ENCODE measurements around the gene ST7. TPM values are rescaled to one million over a fixed set of nuclear protein-coding genes. Genes with fewer than 3 reads are reported as not detected.
A peak's percentile ranks its signal among the peaks of the same experiment; 100 is the strongest.

ST7 gene
- total RNA-seq, 1 donor from 2014 or later: 8.3 TPM

DNA sequence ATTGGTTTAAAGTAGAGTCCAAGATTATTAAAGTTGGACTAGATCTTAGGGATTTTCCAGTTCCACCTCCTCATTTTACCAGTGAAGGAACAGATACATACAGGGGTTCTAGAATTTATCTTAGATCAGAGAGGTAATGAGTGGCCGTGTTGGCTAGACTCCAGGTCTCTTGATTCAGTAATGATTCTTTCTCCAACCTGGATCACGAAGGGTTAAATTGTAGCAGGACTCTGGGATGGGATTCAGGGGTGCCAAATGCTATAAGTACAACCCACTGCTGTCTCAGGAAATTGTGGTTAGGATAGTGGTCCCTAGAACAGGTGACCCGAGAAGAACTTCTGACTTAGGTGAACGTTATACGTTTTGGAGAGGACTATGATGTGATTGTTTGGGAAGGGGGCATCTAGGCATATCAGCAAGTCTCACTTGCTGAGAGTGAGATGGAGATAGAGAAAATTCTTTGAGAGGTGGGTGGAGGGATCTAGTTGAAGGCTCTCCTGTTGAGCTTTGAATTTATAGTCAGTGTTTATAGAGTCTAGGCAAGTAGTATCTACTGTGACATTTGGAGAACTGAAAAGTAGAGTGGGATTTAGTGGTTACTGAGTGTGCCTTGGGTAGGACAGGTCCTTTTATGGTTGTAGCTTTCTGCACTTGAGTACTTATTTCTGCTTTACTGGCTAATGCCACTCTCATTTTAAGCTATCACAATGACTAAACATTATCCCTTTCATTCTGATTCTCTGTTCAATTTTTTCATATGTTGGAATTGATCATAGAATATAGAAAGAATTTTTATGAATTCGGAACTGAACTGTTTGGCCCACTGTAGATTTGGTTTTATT lies 58.3 kb downstream of the ST7 start:
- Mint-ChIP-seq H3K36me3 (ENCODE audit: low read depth) (no peaks in the 10 kb centered on the region), H3K4me1 (peaks cover 58% of the 10 kb centered on the region), H3K27me3 (peaks cover 3% of the 10 kb centered on the region), H3K27ac (peak overlapping the region; percentile 64), H3K9me3 (no peaks in the 10 kb centered on the region), H3K4me3 (peak overlapping the region; percentile 30)
- TF ChIP-seq, protein P1, sequence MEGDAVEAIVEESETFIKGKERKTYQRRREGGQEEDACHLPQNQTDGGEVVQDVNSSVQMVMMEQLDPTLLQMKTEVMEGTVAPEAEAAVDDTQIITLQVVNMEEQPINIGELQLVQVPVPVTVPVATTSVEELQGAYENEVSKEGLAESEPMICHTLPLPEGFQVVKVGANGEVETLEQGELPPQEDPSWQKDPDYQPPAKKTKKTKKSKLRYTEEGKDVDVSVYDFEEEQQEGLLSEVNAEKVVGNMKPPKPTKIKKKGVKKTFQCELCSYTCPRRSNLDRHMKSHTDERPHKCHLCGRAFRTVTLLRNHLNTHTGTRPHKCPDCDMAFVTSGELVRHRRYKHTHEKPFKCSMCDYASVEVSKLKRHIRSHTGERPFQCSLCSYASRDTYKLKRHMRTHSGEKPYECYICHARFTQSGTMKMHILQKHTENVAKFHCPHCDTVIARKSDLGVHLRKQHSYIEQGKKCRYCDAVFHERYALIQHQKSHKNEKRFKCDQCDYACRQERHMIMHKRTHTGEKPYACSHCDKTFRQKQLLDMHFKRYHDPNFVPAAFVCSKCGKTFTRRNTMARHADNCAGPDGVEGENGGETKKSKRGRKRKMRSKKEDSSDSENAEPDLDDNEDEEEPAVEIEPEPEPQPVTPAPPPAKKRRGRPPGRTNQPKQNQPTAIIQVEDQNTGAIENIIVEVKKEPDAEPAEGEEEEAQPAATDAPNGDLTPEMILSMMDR (IDR thresholded peaks at IDR 0.05): no peak
- peak; percentile 89 for ATAC-seq (ENCODE audit: low read depth)
- POLR2A ChIA-PET: interaction anchor here (0.7 to 2.7 kb wide), 6 partner anchors 11 to 149 kb away, joined by 4 to 16 read pairs (median 4); partner anchors contain the start of genes CAPZA2 and ST7
- intact Hi-C loops (cut with micrococcal nuclease): loop anchor here (1.0 to 10.0 kb wide), 7 partner anchors 10 to 847 kb away; partner anchors contain the start of gene CAPZA2
- no peak for DNase-seq
- CTCF ChIA-PET: interaction anchor here (0.6 to 4.5 kb wide), 9 partner anchors 22 to 1845 kb away, joined by 3 to 39 read pairs (median 4); no protein-coding TSS in a partner anchor

DNA sequence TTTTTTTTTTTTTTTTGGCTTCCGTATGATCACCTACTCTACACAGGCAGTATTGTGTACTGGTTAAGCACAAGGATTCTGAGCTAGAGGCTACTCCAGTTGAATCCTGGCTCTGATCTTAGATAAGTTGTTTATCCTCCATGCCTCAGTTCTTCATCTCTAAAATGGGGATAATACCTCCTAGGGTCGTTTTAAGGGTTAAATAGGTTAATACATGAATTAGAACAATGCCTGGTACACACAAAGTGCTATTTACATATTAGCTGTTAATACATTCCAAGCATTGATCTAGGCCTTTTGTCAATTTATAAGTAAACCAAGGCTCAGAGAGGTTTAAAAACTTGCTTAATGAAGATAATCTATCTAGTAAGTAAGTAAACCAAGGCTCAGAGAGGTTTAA lies 59.0 kb downstream of the ST7 start:
- intact Hi-C loops (cut with micrococcal nuclease): loop anchor here (1.0 to 10.0 kb wide), 7 partner anchors 11 to 847 kb away; partner anchors contain the start of gene CAPZA2
- H3K4me3 Mint-ChIP-seq: peak overlapping the region; percentile 30
- peak; percentile 5 for ATAC-seq (ENCODE audit: low read depth)
- H3K27me3 Mint-ChIP-seq: peaks cover 3% of the 10 kb centered on the region
- ChIA-PET CTCF (interaction anchor here (0.6 to 4.5 kb wide), 9 partner anchors 23 to 1846 kb away, joined by 3 to 39 read pairs (median 4); no protein-coding TSS in a partner anchor), POLR2A (interaction anchor here (0.7 to 2.7 kb wide), 6 partner anchors 12 to 150 kb away, joined by 4 to 16 read pairs (median 4); partner anchors contain the start of genes CAPZA2 and ST7)
- H3K4me1 Mint-ChIP-seq: peaks cover 62% of the 10 kb centered on the region
- H3K27ac Mint-ChIP-seq: peak overlapping the region; percentile 64
- TF ChIP-seq, protein P1 (IDR thresholded peaks at IDR 0.05): no peak
- H3K9me3 Mint-ChIP-seq: no peaks in the 10 kb centered on the region
- no peaks in the 10 kb centered on the region for H3K36me3 Mint-ChIP-seq (ENCODE audit: low read depth)
- no peak for DNase-seq

- intact Hi-C loops (cut with micrococcal nuclease): loop anchor here (1.0 to 10.0 kb wide), 7 partner anchors 11 to 848 kb away; partner anchors contain the start of gene CAPZA2
Observed at GRCh38 chr7:117012696-117013095, 59.4 kb downstream of the ST7 start.

DNA sequence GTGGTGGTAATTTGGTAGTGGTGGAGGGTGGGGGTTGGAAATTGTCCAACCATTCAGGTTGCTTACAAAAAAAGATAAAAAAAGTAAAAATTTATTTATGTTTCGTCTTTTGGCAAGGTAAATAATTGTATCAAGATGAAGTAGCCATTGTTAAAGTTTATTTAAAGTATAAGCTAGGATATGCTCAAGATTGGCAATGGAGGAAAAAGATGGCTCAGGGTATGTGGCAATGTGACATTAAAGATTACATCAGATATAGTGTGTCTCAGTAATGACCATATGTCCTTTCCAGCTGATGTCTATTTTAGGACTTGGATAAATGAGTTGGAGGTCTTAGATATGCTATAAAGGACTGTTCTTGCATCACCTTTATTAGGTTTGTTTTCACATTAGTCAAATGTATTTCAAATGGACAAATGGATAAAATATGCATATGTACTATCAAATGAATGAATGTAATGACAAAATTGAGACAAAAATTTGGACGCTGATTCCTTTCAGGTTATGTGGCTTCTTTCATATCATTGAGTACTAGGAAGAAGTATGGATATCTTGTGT lies 60.9 kb downstream of the ST7 start:
- Mint-ChIP-seq H3K4me1 (peaks cover 55% of the 10 kb centered on the region), H3K36me3 (ENCODE audit: low read depth) (no peaks in the 10 kb centered on the region), H3K4me3 (no peak overlapping the region), H3K27me3 (peaks cover 3% of the 10 kb centered on the region), H3K9me3 (no peaks in the 10 kb centered on the region), H3K27ac (no peak overlapping the region)
- ChIA-PET POLR2A (no interaction called here), CTCF (interaction anchor here (1.3 to 4.5 kb wide), 3 partner anchors 8 to 114 kb away, joined by 3 to 39 read pairs (median 5); no protein-coding TSS in a partner anchor)
- TF ChIP-seq, protein P1 (IDR thresholded peaks at IDR 0.05): no peak
- intact Hi-C loops (cut with micrococcal nuclease): loop anchor here (10.0 kb wide), 1 partner anchor 849 kb away; no protein-coding TSS in a partner anchor
- no peak for ATAC-seq (ENCODE audit: low read depth)
- DNase-seq: no peak

More at GRCh38 chr7:117012696-117013095, 59.4 kb downstream of the ST7 start:
- peaks cover 3% of the 10 kb centered on the region for H3K27me3 Mint-ChIP-seq
- H3K4me3 Mint-ChIP-seq: no peak overlapping the region
- DNase-seq (no peak), ATAC-seq (ENCODE audit: low read depth) (peak; percentile 29)
- TF ChIP-seq, protein P1 (IDR thresholded peaks at IDR 0.05): no peak
- ChIA-PET POLR2A (interaction anchor here (1.1 to 2.7 kb wide), 3 partner anchors 12 to 59 kb away, joined by 3 to 16 read pairs (median 4); partner anchors contain the start of gene ST7), CTCF (interaction anchor here (1.3 to 4.5 kb wide), 4 partner anchors 23 to 115 kb away, joined by 3 to 39 read pairs (median 5); no protein-coding TSS in a partner anchor)
- H3K4me1 Mint-ChIP-seq: peaks cover 64% of the 10 kb centered on the region
- H3K9me3 Mint-ChIP-seq: no peaks in the 10 kb centered on the region
- H3K36me3 Mint-ChIP-seq (ENCODE audit: low read depth): no peaks in the 10 kb centered on the region
- H3K27ac Mint-ChIP-seq: peak overlapping the region; percentile 64
